Ecto neural progenitor cell (in vitro differentiated cells): Measurements from ENCODE around the gene UTS2R.
"Not testable (repeated sequence)": the region's sequence is repeated elsewhere in the genome, so short reads cannot be mapped to it uniquely, and the experiment has no call there.

ENCODE experiments used
- DNase-seq: peaks from one replicate; pipeline ENCODE4 v3.0.0-alpha.2; 2018; ENCODE audit warnings: low spot score

Gene UTS2R

DNA sequence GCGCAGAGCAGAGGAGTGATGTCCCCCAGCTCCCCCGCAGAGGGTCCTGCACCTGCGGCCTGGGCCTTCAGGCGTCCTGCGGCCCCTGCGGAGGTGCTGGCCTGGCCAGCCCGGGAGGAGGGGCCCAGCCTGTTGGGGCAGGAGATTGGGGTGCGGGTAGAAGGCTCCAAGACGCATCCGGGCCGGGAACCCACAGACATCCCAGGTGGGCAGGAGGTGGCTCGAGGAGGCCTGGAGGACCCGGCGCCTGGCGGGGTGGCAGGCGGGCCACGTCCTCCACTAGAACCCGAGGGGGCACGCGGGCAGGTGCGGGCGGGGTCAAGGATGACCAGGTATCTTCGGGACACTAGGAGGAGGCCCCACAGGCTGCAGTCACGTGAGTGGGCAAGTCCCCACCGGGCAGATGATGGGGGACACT lies 37.4 kb upstream of the UTS2R start:
- DNase-seq, result no peak

DNA sequence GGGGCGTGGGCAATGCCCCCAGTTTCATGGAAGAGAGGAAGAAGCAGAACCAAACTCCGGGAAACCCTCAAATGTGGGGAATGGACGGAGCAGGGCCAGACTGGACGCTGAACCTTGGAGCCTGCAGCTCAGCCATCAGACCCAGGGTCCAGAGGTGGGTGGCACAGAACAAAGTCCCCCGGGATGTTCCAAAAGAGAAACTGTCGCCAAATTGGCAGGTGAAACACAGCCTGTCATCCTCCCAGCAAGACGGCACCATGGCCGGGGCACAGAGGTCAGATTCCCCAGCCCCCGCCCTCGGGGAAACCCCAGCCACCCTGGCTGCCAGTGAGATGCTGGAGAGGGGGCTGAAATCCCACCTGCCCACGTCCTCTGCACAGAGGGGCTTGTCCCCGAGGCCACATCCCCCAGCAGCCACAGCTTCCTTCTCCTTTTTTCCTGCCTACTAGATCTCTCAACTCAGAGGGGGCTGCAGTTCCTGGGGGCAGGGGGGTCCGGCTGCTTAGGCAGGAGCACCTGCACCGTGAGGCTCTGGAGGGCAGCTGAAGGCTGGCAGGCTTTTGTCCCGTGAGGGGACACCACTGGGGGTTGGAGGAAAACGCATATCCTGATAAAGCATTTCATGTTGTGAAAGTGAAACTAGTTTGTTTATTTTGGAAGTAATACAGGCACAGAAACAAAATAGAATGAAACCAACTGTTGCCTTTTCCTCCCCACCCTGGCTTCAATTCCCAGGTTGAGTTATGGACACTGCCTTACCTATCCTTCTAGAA lies 36.8 kb upstream of the UTS2R start:
- no peak for DNase-seq

DNA sequence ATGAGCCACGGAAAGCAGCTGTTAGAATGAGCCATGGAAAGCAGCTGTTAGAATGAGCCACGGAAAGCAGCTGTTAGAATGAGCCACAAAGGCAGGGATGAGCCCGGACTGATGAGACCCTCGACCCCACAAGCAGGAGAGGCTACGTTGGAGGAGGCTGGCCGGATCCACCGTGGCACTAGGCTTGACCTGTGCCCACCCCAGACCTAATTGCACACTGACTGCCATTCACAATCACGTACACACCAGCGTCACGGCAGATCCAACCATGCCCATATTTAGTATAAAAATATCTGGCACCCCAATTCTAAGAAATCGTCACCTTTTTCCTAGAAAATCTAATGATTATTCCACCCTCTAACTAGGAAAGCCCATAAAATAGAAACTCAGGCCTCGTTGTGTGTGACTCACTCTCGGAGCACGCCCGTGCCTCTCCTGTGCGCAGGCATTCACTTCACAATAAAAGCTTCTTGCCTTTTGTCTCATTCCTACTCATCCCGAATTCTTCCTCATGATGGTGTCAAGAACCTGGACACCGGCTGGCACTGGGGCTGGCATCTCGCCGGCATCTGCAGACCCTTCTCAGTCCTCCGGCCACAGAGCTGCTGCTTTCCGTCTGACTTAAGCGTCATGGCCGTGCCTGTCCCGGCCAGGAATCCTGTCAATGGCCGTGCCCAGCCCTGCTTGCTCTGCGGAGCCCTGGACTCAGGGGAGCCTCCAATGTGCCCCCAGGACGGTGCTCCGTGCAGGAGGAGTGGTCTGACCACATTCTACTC lies 32.5 kb upstream of the UTS2R start:
- DNase-seq, result no peak

DNA sequence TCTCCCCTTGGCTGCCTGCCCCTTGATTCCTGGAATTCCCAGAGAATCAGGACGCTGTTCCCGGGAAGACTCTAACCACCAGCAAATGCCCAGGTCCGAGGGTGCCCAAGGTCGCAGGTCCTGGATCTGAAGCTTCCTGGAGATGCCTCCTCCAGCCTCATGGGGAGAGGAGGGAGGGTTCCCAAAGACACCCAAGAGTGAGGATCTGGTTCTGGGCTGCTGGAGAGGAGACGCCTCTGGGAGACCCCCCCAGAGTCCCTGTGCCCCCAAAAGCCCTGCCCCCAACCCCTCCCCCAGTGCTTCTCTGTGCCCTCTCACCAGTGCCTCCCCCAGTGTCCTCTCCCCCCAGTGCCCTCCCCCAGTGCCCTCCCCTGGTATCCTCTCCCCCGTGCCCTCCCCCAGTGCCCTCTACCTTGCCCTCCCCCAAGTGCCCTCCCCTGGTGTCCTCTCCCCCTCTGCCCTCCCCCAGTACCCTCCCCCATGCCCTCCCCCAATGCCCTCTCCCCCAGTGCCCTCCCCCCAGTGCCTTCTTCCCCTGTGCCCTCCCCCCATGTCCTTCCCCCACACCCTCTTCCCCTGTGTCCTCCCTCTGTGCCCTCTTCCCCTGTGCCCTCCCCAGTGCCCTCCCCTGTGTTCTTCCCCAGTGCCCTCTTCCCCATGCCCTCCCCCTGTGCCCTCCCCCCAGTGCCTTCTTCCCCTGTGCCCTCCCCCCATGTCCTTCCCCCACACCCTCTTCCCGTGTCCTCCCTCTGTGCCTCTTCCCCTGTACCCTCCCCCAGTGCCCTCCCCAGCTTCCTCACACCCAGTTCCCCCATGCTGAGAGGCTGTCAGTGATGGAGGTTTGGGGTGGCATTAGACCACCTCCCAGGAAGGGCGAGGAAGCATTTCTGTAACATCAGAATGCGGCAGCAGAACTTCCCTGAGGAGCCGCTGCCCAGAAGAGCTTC lies 31.7 kb upstream of the UTS2R start:
- DNase-seq, result no peak

DNA sequence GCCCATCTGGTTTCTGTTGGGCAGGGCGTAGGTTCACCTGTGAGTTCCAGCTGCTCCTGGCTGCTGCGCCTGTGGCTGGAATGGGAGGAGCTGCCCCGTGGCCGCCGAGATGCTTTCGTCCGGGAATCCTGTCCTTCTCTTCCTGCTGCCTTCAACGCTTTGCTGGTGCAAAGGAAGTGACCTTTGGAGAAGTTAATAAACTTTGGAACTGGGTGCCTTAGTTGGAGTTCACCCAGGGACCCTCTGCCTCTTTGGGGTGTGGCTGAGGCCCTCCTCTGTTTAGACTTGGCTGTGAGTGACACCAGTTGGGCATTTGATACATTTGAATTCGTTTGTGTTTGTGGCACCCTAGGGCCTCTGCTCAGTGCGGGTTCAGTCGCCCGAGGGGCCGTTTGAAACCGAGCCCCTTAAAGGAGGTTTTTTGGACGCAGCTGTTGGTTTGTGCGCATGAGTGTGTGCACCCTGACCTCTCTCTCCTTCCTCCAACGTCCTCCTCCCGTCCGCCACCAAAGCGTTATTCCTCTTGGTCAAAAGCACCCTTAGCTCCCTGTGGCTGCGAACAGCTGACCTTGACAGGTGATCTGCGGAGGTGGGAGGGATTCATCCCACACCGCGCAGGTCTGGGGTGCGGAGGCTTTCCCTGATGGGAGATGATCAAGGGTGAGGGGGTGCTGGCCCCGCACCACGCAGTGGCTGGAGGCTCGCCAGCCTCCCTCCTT lies 29.0 kb upstream of the UTS2R start:
- DNase-seq, result no peak

DNA sequence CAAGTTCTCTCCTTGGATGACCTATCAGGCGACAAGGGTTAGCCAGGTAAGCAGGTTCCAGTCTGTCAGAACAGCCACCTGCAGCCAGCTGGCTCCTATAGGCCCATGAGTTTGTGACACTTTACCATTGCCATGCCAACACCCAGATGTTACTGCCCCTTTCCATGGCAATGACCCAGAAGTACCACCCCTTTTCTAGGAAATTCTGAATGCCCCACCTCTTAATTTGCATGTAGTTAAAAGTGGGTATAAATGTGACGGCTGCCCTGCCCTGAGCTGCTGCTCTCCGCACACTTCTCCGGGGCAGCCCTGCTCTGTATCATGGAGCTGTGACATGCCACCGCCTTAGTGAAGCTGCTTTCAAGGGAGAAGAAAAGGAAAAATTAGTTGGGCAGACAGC lies 28.0 kb upstream of the UTS2R start:
- no peak for DNase-seq

DNA sequence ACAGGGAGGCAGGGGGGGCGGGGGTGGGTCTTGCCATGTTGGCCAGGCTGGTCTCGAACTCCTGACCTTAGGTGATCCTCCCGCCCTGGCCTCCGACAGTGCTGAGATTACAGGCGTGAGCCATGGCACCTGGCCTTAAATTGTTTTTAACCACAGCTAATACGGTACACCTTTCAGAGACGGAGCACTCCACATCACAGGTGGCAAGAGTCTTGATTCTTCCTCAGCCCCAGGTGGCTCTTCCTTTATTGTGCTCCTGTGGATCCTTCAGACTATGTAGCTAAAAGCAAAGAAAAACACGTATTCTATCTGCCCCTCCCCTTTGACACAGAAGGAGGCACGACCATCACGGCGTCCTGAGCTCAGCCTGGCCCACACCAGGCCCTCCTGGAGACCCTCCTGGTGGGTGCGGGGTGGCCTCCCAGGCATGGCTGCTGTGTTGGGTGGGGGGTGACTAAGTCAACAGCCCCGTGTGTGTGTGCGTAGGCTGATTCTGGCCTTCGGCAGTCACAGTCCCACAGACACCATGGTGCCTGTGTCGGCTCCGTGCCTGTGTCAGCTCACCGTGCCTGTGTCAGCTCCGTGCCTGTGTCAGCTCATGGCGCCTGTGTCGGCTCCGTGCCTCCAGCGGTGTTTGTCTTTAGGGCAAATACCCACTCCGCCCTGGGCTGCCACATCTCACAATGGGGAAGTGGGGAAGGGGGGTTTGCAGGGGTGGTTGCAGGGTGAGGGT lies 27.2 kb upstream of the UTS2R start:
- DNase-seq, result no peak

- no peak for DNase-seq
Observed at GRCh38 chr17:82345151-82345976, 26.2 kb upstream of the UTS2R start.

- DNase-seq, result no peak
Observed at GRCh38 chr17:82346342-82347300, 24.9 kb upstream of the UTS2R start.

- not testable (repeated sequence) for DNase-seq
Observed at GRCh38 chr17:82347994-82348393, 23.6 kb upstream of the UTS2R start.

- DNase-seq, result no peak
Observed at GRCh38 chr17:82348434-82348833, 23.1 kb upstream of the UTS2R start.

DNA sequence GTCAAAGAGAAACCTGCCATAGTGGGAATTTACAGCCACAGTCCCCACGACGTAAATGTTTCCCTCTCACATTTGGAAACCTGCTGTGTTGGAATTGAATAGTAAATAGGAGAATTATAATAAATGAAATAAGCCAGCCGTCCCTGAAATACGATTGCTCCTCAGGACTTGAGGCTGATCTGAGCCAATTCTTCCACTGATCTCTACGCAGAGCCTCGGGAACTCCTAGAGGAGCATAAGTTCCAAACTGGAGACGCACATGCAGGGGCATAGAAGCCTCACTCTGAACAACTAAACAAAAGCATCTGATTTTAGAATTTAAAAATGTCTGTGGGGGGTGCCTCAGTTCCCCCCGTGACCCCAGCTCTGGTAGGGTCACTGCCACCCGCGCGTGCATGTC lies 22.7 kb upstream of the UTS2R start:
- no peak for DNase-seq

DNA sequence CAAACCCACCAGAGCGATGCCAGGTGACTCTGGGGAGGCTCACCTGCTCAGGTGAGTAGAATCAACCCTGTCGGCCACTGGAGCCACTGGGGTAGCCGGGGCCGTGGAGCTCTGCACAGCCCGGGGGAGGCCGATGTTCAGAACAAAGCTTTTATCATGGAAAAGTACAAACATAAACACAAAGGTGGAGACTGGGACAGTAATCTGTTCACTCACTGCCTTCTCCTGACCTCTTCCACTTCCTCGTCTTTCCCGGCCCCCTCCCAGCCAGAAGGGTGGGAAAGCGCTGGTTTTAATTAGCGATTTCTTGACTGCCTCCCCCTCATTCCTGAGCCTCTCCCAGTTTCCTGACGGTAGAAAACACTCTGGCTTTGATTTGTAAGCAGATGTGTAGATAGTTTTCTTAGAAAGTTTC lies 22.3 kb upstream of the UTS2R start:
- no peak for DNase-seq

- no peak for DNase-seq
Observed at GRCh38 chr17:82350182-82351030, 21.2 kb upstream of the UTS2R start.

GRCh38 chr17:82351254-82351712 lies 20.3 kb upstream of the UTS2R start:
- no peak for DNase-seq

GRCh38 chr17:82351713-82352488 lies 19.7 kb upstream of the UTS2R start:
- DNase-seq, result peak; percentile 97

- DNase-seq, result no peak
Observed at GRCh38 chr17:82353484-82353883, 18.1 kb upstream of the UTS2R start.
